K562 (cell line): ENCODE data around the gene AGK. TPM values are rescaled to one million over a fixed set of nuclear protein-coding genes. Genes with fewer than 3 reads are reported as not detected.

ENCODE experiments used
- ATAC-seq: fragments of 200-7000 bp; cut with Tn5 transposase; 3 replicates; pipeline ENCODE4 v1.9.1; 2020; ENCODE audit warnings: moderate library complexity
- BruUV-seq: library from RNA; stranded (reverse); fragments of 400-500 nt; replicated peaks from 2 replicates; lab custom pipeline; 2021; lab: Mats Ljungman, UMichigan
- CTCF ChIA-PET: fragments of 300-600 bp; formaldehyde crosslinking; extraction: SDS; loops from one replicate; lab custom pipeline; 2021; ENCODE audit warnings: low intra/inter-chr PET ratio; lab: Yijun Ruan, JAX
- POLR2A ChIA-PET: fragments of 300-600, 350-650 bp; sonication (Branson Sonifier 250); formaldehyde crosslinking; extraction: SDS; loops from one replicate; lab custom pipeline; 2021; ENCODE audit warnings: antibody characterized with exemption, inconsistent platforms; lab: Yijun Ruan, JAX
- DNase-seq, 4 experiments: peaks; one replicate each; pipeline versions ENCODE4 v3.0.0 to v3.0.0-alpha.2; 2011 to 2018; ENCODE audit warnings: low spot score in 3 of 4, mixed read lengths in 3 of 4; ENCODE audit errors: extremely low read depth in 1 of 4
- FAIRE-seq: peaks from 2 replicates; lab custom pipeline; 2011; peaks lifted over from hg19 to GRCh38; lab: Jason Lieb, UNC
- H2AFZ ChIP-seq: 2 replicates; pipeline ENCODE4 v1.6.0; 2011; ENCODE audit warnings: low read depth, low read length, control low read depth, inconsistent platforms
- H3K27ac ChIP-seq: fragments of 200-600 bp; 3 replicates; pipeline ENCODE4 v1.8.0; 2011; ENCODE audit warnings: low read depth, mild to moderate bottlenecking, control low read depth, inconsistent platforms, low read length, moderate library complexity, mixed read lengths; ENCODE audit errors: extremely low read depth
- H3K27me3 ChIP-seq, 2 experiments: fragments of 300-600 bp in 1 of 2; 2 replicates in 1 of 2; 3 replicates in 1 of 2; pipeline versions ENCODE4 v1.6.0 to v1.8.0; 2011; ENCODE audit warnings: inconsistent platforms in 2 of 2, low read length in 2 of 2, mild to moderate bottlenecking in 1 of 2, mixed read lengths in 1 of 2, moderate library complexity in 1 of 2; ENCODE audit not compliant: control insufficient read depth in 2 of 2, insufficient read depth in 2 of 2
- H3K36me3 ChIP-seq: fragments of 300-600 bp; 3 replicates; pipeline ENCODE4 v1.8.0; 2011; ENCODE audit warnings: mild to moderate bottlenecking, low read length, inconsistent platforms; ENCODE audit not compliant: control insufficient read depth, insufficient read depth
- H3K4me1 ChIP-seq, 2 experiments: fragments of 200-600 bp in 1 of 2; replicated peaks in 1 of 2; 2 replicates in 1 of 2; 3 replicates in 1 of 2; pipeline versions ENCODE4 v1.5.1 to v1.8.0; 2011; ENCODE audit warnings: inconsistent platforms in 2 of 2, low read length in 2 of 2, mild to moderate bottlenecking in 1 of 2, mixed read lengths in 1 of 2, moderate library complexity in 1 of 2; ENCODE audit not compliant: control insufficient read depth in 2 of 2, insufficient read depth in 2 of 2
- H3K4me2 ChIP-seq: 2 replicates; pipeline ENCODE4 v1.6.1; 2011; ENCODE audit warnings: low read length, control low read depth, inconsistent platforms, mixed read lengths; ENCODE audit not compliant: insufficient read depth
- H3K4me3 ChIP-seq: fragments of 200-600 bp; sonication (generic), shearing (Covaris generic); 2 replicates; pipeline ENCODE4 v1.5.1; 2016; ENCODE audit warnings: control low read depth, inconsistent platforms
- H3K79me2 ChIP-seq: fragments of 200-600 bp; 3 replicates; pipeline ENCODE4 v1.8.0; 2011; ENCODE audit warnings: low read length, inconsistent platforms; ENCODE audit not compliant: control insufficient read depth, insufficient read depth
- H3K9ac ChIP-seq, 2 experiments: 2 replicates each; pipeline versions ENCODE4 v1.6.0 to v1.6.1; 2011; ENCODE audit warnings: low read depth in 2 of 2, low read length in 2 of 2, control low read depth in 1 of 2, inconsistent platforms in 1 of 2, mild to moderate bottlenecking in 1 of 2, mixed read lengths in 1 of 2; ENCODE audit not compliant: insufficient read depth in 1 of 2
- H3K9me1 ChIP-seq: one replicate; pipeline ENCODE4 v1.6.0; 2011; ENCODE audit warnings: inconsistent platforms, mild to moderate bottlenecking, low read length, moderate library complexity; ENCODE audit not compliant: control insufficient read depth, insufficient read depth
- H3K9me3 ChIP-seq: replicated peaks from 2 replicates; pipeline ENCODE4 v1.5.1; 2011; ENCODE audit warnings: low read depth, low read length, inconsistent platforms; ENCODE audit not compliant: control insufficient read depth, insufficient read depth
- H4K20me1 ChIP-seq: replicated peaks from 2 replicates; pipeline ENCODE4 v1.6.1; 2011; ENCODE audit warnings: low read length, inconsistent platforms, mixed read lengths; ENCODE audit not compliant: control insufficient read depth, insufficient read depth
- ELF1 ChIP-seq: fragments of 200-800 bp; sonication (Bioruptor generic); IDR thresholded peaks from 2 replicates; pipeline ENCODE4 v1.6.1; 2016; ENCODE audit warnings: missing genetic modification characterization, missing compliant biosample characterization
- EZH2 ChIP-seq: IDR thresholded peaks from 2 replicates; pipeline ENCODE4 v1.6.1; 2012; ENCODE audit warnings: low read depth, mild to moderate bottlenecking, inconsistent platforms, low read length, borderline replicate concordance
- GABPB2 ChIP-seq: fragments of 250-450 bp; sonication (Bioruptor Pico); conservative IDR thresholded peaks from 2 replicates; pipeline ENCODE4 v1.5.1; 2021; ENCODE audit warnings: mild to moderate bottlenecking
- PRDM10 ChIP-seq: fragments of 450-650 bp; IDR thresholded peaks from 2 replicates; pipeline ENCODE4 v1.6.1; 2018; ENCODE audit not compliant: partially characterized antibody
- PREB ChIP-seq: sonication (generic); formaldehyde crosslinking; IDR thresholded peaks from 2 replicates; pipeline ENCODE4 v1.8.1; 2023; ENCODE audit warnings: mild to moderate bottlenecking, missing genetic modification reagents
- PTRF ChIP-seq: fragments of 450-650 bp; IDR thresholded peaks from 2 replicates; pipeline ENCODE4 v1.6.1; 2016; ENCODE audit warnings: mild to moderate bottlenecking, missing genetic modification characterization, missing compliant biosample characterization
- SMAD3 ChIP-seq: fragments of 450-650 bp; formaldehyde crosslinking; conservative IDR thresholded peaks from 2 replicates; pipeline ENCODE4 v1.4.0; 2020; ENCODE audit warnings: mild to moderate bottlenecking
- SMARCE1 ChIP-seq: fragments of 450-650 bp; IDR thresholded peaks from 2 replicates; pipeline ENCODE4 v1.7.1; 2016; ENCODE audit warnings: mild to moderate bottlenecking
- U2AF2 ChIP-seq: fragments of 200-400 bp; formaldehyde crosslinking; optimal IDR thresholded peaks from 2 replicates; pipeline ENCODE3; 2017; ENCODE audit warnings: low read depth, mild to moderate bottlenecking, low read length
- YY1 ChIP-seq, 3 experiments: IDR thresholded peaks; 2 replicates each; pipeline ENCODE4 v1.6.1; 2011; ENCODE audit warnings: low read length in 2 of 3, mild to moderate bottlenecking in 2 of 3, moderate library complexity in 2 of 3, borderline replicate concordance in 1 of 3, control low read depth in 1 of 3, low read depth in 1 of 3; ENCODE audit not compliant: insufficient read depth in 3 of 3, insufficient replicate concordance in 2 of 3, control insufficient read depth in 1 of 3, insufficient read length in 1 of 3; ENCODE audit errors: extremely low read depth in 1 of 3
- ZNF143 ChIP-seq: sonication (generic); formaldehyde crosslinking; IDR thresholded peaks from 2 replicates; pipeline ENCODE4 v1.9.0; 2022; ENCODE audit warnings: mild to moderate bottlenecking, missing genetic modification reagents
- ZNF165 ChIP-seq: fragments of 250-450 bp; sonication (Bioruptor Pico); IDR thresholded peaks from 2 replicates; pipeline ENCODE4 v1.4.0; 2020; ENCODE audit warnings: borderline replicate concordance
- ZSCAN29 ChIP-seq: fragments of 450-650 bp; IDR thresholded peaks from 2 replicates; pipeline ENCODE4 v1.6.1; 2017
- WGBS: fragments of 100-300 bp; shearing (Covaris generic); methylation state at CpG from one replicate; pipeline ENCODE4 v1.1.6; 2016; ENCODE audit warnings: low coverage, mixed read lengths; ENCODE audit not compliant: insufficient coverage; ENCODE audit errors: missing lambda C conversion rate; 5-methylcytosine and 5-hydroxymethylcytosine counted together
- in situ Hi-C: fragments of 300-500 bp; cut with MboI; formaldehyde crosslinking; loops from 4 replicates; pipeline ENCODE4 v1.15.0; 2018; ENCODE audit warnings: inconsistent platforms, mixed read lengths
- intact Hi-C: fragments of 100-400 bp; cut with micrococcal nuclease; formaldehyde crosslinking; loops from 2 replicates; pipeline ENCODE4 v1.14.2; 2022
- polyA plus RNA-seq, 8 experiments: library from polyadenylated mRNA; depleted of rRNA in 4 of 8; stranded (reverse) in 5 of 8; unstranded in 3 of 8; fragments of >200 nt; fragmentation: Nextera tagmentation in 2 of 8; fragmentation: Illumina TruSeq in 1 of 8; extraction: Ambion mirVana in 2 of 8; extraction: Trizol in 1 of 8; gene quantifications; 2 replicates each; pipeline versions ENCODE4 v1.2.1 to v1.2.3, GENCODE V29; 2011 to 2014; ENCODE audit warnings: inconsistent platforms in 1 of 8, missing spikeins in 1 of 8
- total RNA-seq, 7 experiments: library from RNA; depleted of rRNA in 6 of 7; stranded (reverse); fragments of >200 nt in 6 of 7; fragmentation: Illumina TruSeq in 2 of 7; extraction: Trizol in 2 of 7; gene quantifications; 2 replicates each; pipeline versions ENCODE4 v1.2.1 to v1.2.3, GENCODE V29; 2011 to 2021; ENCODE audit warnings: low replicate concordance in 1 of 7
- TF ChIP-seq, protein P1 (sequence below): fragments of 450-650 bp; IDR thresholded peaks from 2 replicates; pipeline ENCODE4 v1.6.1; 2017; ENCODE audit warnings: antibody characterized with exemption, mild to moderate bottlenecking

The AGK gene
- total and polyA plus RNA-seq, 9 of the 15 experiments (the other 6 are each of a cell fraction or from before 2014, with no cell fraction given) = 50.7 to 128 (median 71.8) TPM

DNA sequence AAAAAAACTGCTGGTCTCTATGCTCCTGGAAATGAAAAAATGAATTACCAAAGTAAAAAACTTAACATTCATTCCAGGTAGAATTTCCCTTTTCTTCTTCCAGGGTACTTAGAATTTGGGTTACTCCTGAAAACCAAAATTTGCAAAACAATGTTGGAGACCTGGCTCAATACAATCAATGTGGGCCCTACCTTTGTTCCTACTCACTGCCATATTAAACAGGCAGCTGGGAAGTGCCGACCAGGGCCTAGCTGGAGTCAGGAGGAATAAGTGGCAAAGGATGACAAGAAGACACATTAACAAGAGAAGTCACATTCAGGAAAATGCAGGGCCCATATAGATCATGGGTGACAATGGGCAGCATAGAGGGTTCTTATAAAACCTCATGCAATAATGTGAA lies 6.4 kb upstream of the AGK start:
- Histone ChIP-seq H3K36me3 (no peaks in the 10 kb centered on the region), H3K27ac (no peak overlapping the region), H3K4me1 (no peaks in the 10 kb centered on the region), H3K27me3 (peaks cover 10 to 17% of the 10 kb centered on the region in 2 experiments; a peak in 4 of 5 replicates), H3K9me3 (no peaks in the 10 kb centered on the region), H3K4me2 (no peak overlapping the region), H2AFZ (no peak overlapping the region), H4K20me1 (no peaks in the 10 kb centered on the region), H3K4me3 (no peak overlapping the region), H3K79me2 (no peaks in the 10 kb centered on the region), H3K9ac (no peak overlapping the region), H3K9me1 (no peaks in the 10 kb centered on the region)
- intact Hi-C loops = no loop called here
- CTCF ChIA-PET = no interaction called here
- ATAC-seq = no peak
- DNase-seq = no peak
- FAIRE-seq = no peak
- POLR2A ChIA-PET = interaction anchor here (0.6 to 0.7 kb wide), 2 partner anchors 10 to 1889 kb away, joined by 3 to 4 read pairs; no protein-coding TSS in a partner anchor
- WGBS = 0% methylated on average over 1 of the region's 1 CpG
- no TSS peak for BruUV-seq
- in situ Hi-C loops = loop anchor here (25.0 kb wide), 1 partner anchor 733 kb away; no protein-coding TSS in a partner anchor
- TF ChIP-seq ZNF143 (CRISPR knock-in tag) (no peak), ZNF165 (CRISPR knock-in tag) (no peak), GABPB2 (CRISPR knock-in tag) (no peak), PRDM10 (no peak), SMAD3 (CRISPR knock-in tag) (no peak), EZH2 (no peak), SMARCE1 (no peak), PTRF (tag) (no peak), U2AF2 (no peak), ZSCAN29 (no peak), YY1 (IDR thresholded peaks at IDR 0.05; ENCODE audit: borderline replicate concordance in 1 of 3, control insufficient read depth in 1 of 3, extremely low read depth in 1 of 3, insufficient read depth in 3 of 3, insufficient read length in 1 of 3, insufficient replicate concordance in 2 of 3, low read depth in 1 of 3, low read length in 2 of 3) (no peak), PREB (no peak), ELF1 (no peak)
- TF ChIP-seq, protein P1, sequence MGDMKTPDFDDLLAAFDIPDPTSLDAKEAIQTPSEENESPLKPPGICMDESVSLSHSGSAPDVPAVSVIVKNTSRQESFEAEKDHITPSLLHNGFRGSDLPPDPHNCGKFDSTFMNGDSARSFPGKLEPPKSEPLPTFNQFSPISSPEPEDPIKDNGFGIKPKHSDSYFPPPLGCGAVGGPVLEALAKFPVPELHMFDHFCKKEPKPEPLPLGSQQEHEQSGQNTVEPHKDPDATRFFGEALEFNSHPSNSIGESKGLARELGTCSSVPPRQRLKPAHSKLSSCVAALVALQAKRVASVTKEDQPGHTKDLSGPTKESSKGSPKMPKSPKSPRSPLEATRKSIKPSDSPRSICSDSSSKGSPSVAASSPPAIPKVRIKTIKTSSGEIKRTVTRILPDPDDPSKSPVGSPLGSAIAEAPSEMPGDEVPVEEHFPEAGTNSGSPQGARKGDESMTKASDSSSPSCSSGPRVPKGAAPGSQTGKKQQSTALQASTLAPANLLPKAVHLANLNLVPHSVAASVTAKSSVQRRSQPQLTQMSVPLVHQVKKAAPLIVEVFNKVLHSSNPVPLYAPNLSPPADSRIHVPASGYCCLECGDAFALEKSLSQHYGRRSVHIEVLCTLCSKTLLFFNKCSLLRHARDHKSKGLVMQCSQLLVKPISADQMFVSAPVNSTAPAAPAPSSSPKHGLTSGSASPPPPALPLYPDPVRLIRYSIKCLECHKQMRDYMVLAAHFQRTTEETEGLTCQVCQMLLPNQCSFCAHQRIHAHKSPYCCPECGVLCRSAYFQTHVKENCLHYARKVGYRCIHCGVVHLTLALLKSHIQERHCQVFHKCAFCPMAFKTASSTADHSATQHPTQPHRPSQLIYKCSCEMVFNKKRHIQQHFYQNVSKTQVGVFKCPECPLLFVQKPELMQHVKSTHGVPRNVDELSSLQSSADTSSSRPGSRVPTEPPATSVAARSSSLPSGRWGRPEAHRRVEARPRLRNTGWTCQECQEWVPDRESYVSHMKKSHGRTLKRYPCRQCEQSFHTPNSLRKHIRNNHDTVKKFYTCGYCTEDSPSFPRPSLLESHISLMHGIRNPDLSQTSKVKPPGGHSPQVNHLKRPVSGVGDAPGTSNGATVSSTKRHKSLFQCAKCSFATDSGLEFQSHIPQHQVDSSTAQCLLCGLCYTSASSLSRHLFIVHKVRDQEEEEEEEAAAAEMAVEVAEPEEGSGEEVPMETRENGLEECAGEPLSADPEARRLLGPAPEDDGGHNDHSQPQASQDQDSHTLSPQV = no peak
